ENCODE results near the gene GRID1. TPM values are rescaled to one million over a fixed set of nuclear protein-coding genes. Genes with fewer than 3 reads are reported as not detected.

GRID1 gene
- total and polyA plus RNA-seq, 10 of the 15 experiments (the other 5 are each of a cell fraction or from before 2014, with no cell fraction given), result 0.04 to 0.62 (median 0.08) TPM; not detected in 5

DNA sequence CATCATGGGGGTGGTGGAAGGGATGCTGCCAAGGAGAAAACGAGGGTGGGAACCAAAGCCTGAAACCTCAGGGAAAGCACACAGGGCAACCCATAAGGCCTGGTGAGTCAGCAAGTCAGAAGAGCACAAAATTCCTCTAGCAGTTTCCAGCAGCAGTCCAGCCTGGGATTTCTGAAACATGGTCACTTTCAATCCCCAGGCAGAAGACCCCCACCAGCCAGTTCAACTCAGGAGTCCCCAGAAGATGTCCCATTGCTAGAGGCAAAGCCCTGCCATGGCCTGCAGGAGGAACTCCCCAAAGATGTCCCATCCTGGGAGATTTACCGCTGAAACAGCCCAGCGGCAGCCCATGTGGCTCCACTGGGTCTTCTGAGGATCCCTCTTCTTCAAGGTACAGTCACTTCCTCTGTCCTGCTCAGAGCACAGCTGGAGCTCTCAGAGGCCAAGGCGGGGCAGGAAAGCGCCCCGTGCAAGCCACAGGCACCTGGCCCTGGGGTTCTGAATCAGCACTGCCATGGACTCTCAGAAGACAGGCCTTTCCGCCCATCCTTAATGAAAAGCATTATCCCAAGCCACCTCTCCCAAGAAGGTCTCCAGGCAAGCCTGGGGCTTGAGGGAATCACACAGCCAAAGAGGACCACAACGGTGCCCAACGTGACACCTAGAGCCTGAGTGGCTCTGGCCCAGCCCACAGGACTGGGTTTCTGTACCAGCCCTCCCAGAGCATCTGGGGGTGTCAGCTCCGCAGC, 196.9 kb downstream of the GRID1 start:
- WGBS (ENCODE audit: insufficient coverage, insufficient replicate concordance, low lambda C conversion rate, missing lambda C conversion rate), result 50% methylated on average over 9 of the region's 10 CpGs
- ChIA-PET SMC1A (ENCODE audit: uncharacterized antibody, unreplicated experiment) (no interaction called here), RAD21 (ENCODE audit: unreplicated experiment) (no interaction called here), CTCF (no interaction called here), POLR2A (no interaction called here)
- peaks cover 8% of the 10 kb centered on the region for H3K4me1 ChIP-seq (ENCODE audit: control insufficient read depth, insufficient read depth, low read length)
- BruUV-seq (replicated peaks), result no TSS peak
- H3K27me3 ChIP-seq (replicated peaks in 1 of 2; ENCODE audit: control insufficient read depth in 2 of 2, insufficient read depth in 2 of 2, low read length in 1 of 2), result no peaks in the 10 kb centered on the region; a peak in 2 of 4 replicates
- no peak overlapping the region for H3K27ac ChIP-seq (ENCODE audit: control insufficient read depth, insufficient read depth)
- no peaks in the 10 kb centered on the region for H3K79me2 ChIP-seq (ENCODE audit: control insufficient read depth, insufficient read depth, low read length)
- no peak overlapping the region for H3K9ac ChIP-seq (ENCODE audit: control insufficient read depth, insufficient read depth, low read length)
- no peak for TF ChIP-seq POU2F2 (IDR thresholded peaks at IDR 0.05; ENCODE audit: borderline replicate concordance, low read depth, low read length)
- TF ChIP-seq, protein P1, sequence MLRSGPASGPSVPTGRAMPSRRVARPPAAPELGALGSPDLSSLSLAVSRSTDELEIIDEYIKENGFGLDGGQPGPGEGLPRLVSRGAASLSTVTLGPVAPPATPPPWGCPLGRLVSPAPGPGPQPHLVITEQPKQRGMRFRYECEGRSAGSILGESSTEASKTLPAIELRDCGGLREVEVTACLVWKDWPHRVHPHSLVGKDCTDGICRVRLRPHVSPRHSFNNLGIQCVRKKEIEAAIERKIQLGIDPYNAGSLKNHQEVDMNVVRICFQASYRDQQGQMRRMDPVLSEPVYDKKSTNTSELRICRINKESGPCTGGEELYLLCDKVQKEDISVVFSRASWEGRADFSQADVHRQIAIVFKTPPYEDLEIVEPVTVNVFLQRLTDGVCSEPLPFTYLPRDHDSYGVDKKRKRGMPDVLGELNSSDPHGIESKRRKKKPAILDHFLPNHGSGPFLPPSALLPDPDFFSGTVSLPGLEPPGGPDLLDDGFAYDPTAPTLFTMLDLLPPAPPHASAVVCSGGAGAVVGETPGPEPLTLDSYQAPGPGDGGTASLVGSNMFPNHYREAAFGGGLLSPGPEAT (IDR thresholded peaks at IDR 0.05; ENCODE audit: low read depth), result no peak
- no peak for TF ChIP-seq NR2F1 (conservative IDR thresholded peaks at IDR 0.05)
- no peak for TF ChIP-seq TARDBP (IDR thresholded peaks at IDR 0.05; ENCODE audit: borderline replicate concordance)
- TF ChIP-seq WRNIP1 (IDR thresholded peaks at IDR 0.05; ENCODE audit: borderline replicate concordance, low read depth, low read length), result no peak
- TF ChIP-seq SPI1 (IDR thresholded peaks at IDR 0.05; ENCODE audit: borderline replicate concordance, insufficient read depth, low read depth, low read length), result no peak
- TF ChIP-seq, protein P2, sequence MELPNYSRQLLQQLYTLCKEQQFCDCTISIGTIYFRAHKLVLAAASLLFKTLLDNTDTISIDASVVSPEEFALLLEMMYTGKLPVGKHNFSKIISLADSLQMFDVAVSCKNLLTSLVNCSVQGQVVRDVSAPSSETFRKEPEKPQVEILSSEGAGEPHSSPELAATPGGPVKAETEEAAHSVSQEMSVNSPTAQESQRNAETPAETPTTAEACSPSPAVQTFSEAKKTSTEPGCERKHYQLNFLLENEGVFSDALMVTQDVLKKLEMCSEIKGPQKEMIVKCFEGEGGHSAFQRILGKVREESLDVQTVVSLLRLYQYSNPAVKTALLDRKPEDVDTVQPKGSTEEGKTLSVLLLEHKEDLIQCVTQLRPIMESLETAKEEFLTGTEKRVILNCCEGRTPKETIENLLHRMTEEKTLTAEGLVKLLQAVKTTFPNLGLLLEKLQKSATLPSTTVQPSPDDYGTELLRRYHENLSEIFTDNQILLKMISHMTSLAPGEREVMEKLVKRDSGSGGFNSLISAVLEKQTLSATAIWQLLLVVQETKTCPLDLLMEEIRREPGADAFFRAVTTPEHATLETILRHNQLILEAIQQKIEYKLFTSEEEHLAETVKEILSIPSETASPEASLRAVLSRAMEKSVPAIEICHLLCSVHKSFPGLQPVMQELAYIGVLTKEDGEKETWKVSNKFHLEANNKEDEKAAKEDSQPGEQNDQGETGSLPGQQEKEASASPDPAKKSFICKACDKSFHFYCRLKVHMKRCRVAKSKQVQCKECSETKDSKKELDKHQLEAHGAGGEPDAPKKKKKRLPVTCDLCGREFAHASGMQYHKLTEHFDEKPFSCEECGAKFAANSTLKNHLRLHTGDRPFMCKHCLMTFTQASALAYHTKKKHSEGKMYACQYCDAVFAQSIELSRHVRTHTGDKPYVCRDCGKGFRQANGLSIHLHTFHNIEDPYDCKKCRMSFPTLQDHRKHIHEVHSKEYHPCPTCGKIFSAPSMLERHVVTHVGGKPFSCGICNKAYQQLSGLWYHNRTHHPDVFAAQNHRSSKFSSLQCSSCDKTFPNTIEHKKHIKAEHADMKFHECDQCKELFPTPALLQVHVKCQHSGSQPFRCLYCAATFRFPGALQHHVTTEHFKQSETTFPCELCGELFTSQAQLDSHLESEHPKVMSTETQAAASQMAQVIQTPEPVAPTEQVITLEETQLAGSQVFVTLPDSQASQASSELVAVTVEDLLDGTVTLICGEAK (IDR thresholded peaks at IDR 0.05; ENCODE audit: borderline replicate concordance), result no peak
- no peak for TF ChIP-seq ZNF384 (IDR thresholded peaks at IDR 0.05; ENCODE audit: borderline replicate concordance, low read depth, low read length)
- TF ChIP-seq, protein P3, sequence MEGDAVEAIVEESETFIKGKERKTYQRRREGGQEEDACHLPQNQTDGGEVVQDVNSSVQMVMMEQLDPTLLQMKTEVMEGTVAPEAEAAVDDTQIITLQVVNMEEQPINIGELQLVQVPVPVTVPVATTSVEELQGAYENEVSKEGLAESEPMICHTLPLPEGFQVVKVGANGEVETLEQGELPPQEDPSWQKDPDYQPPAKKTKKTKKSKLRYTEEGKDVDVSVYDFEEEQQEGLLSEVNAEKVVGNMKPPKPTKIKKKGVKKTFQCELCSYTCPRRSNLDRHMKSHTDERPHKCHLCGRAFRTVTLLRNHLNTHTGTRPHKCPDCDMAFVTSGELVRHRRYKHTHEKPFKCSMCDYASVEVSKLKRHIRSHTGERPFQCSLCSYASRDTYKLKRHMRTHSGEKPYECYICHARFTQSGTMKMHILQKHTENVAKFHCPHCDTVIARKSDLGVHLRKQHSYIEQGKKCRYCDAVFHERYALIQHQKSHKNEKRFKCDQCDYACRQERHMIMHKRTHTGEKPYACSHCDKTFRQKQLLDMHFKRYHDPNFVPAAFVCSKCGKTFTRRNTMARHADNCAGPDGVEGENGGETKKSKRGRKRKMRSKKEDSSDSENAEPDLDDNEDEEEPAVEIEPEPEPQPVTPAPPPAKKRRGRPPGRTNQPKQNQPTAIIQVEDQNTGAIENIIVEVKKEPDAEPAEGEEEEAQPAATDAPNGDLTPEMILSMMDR (IDR thresholded peaks at IDR 0.05 in 2 of 3, conservative IDR thresholded peaks at IDR 0.05 in 1 of 3; ENCODE audit: control insufficient read depth in 2 of 3, extremely low read depth in 1 of 3, insufficient read depth in 1 of 3, low read depth in 3 of 3, low read length in 3 of 3), result no peak
- TF ChIP-seq ZBED1 (IDR thresholded peaks at IDR 0.05; ENCODE audit: borderline replicate concordance), result no peak
- no peaks in the 10 kb centered on the region for H3K9me3 ChIP-seq (replicated peaks; ENCODE audit: control insufficient read depth, insufficient read depth, low read length)
- no peak overlapping the region for H2AFZ ChIP-seq (ENCODE audit: control insufficient read depth, low read depth, low read length)
- in situ Hi-C loops (cut with MboI) (no loop called here), intact Hi-C loops (cut with micrococcal nuclease; ENCODE audit: unreplicated experiment) (no loop called here)
- H4K20me1 ChIP-seq (ENCODE audit: control insufficient read depth, insufficient read depth), result no peaks in the 10 kb centered on the region; the same call in 1 of the 2 replicates
- no peak for FAIRE-seq
- H3K4me2 ChIP-seq (ENCODE audit: control insufficient read depth, insufficient read depth), result no peak overlapping the region
- DNase-seq (ENCODE audit: low read depth, low spot score), result no peak
- H3K36me3 ChIP-seq (ENCODE audit: control insufficient read depth in 2 of 2, insufficient read depth in 2 of 2, low read length in 1 of 2), result no peaks in the 10 kb centered on the region
- no peak for ATAC-seq
- H3K4me3 ChIP-seq, result no peak overlapping the region
